ENCODE results near the gene OR10H5.

Gene OR10H5

GRCh38 chr19:15787611-15788155 lies at the start of gene OR10H5:
OR10H5 (plus strand) TSS chr19:15787661; CDS start chr19:15794049, 6,388 bp downstream.
- TF ChIP-seq ESRRG (CRISPR knock-in tag; IDR thresholded peaks at IDR 0.05), result no peak
- no peak for TF ChIP-seq CSDC2 (CRISPR knock-in tag; IDR thresholded peaks at IDR 0.05)
- no peak for TF ChIP-seq CREB5 (CRISPR knock-in tag; IDR thresholded peaks at IDR 0.05; ENCODE audit: low read depth)
- TF ChIP-seq OSR1 (CRISPR knock-in tag; IDR thresholded peaks at IDR 0.05), result no peak
- TF ChIP-seq ZNF565 (CRISPR knock-in tag; conservative IDR thresholded peaks at IDR 0.05; ENCODE audit: low read depth), result no peak
- no peak for TF ChIP-seq TOX (CRISPR knock-in tag; IDR thresholded peaks at IDR 0.05; ENCODE audit: borderline replicate concordance)
- no peak for TF ChIP-seq CSRNP3 (CRISPR knock-in tag; IDR thresholded peaks at IDR 0.05)
- no peak for TF ChIP-seq BACH2 (CRISPR knock-in tag; IDR thresholded peaks at IDR 0.05; ENCODE audit: borderline replicate concordance)
- TF ChIP-seq ZC3H10 (CRISPR knock-in tag; IDR thresholded peaks at IDR 0.05), result no peak
- TF ChIP-seq ZFP3 (CRISPR knock-in tag; IDR thresholded peaks at IDR 0.05), result no peak
- no peak for TF ChIP-seq ZNF70 (CRISPR knock-in tag; IDR thresholded peaks at IDR 0.05)
- no peak for ATAC-seq

- ATAC-seq, result no peak
- TF ChIP-seq PATZ1 (CRISPR knock-in tag; IDR thresholded peaks at IDR 0.05; ENCODE audit: borderline replicate concordance) (no peak), CSRNP3 (CRISPR knock-in tag; IDR thresholded peaks at IDR 0.05) (no peak), ESRRG (CRISPR knock-in tag; IDR thresholded peaks at IDR 0.05) (no peak), POU6F1 (CRISPR knock-in tag; IDR thresholded peaks at IDR 0.05; ENCODE audit: borderline replicate concordance, low read depth) (no peak), PPARA (CRISPR knock-in tag; IDR thresholded peaks at IDR 0.05; ENCODE audit: borderline replicate concordance) (no peak), CREB5 (CRISPR knock-in tag; IDR thresholded peaks at IDR 0.05; ENCODE audit: low read depth) (no peak), ZFP3 (CRISPR knock-in tag; IDR thresholded peaks at IDR 0.05) (no peak), ISL1 (CRISPR knock-in tag; IDR thresholded peaks at IDR 0.05) (no peak), ZFP30 (CRISPR knock-in tag; IDR thresholded peaks at IDR 0.05) (no peak), ZNF8 (CRISPR knock-in tag; IDR thresholded peaks at IDR 0.05) (no peak), BACH2 (CRISPR knock-in tag; IDR thresholded peaks at IDR 0.05; ENCODE audit: borderline replicate concordance) (no peak), OSR1 (CRISPR knock-in tag; IDR thresholded peaks at IDR 0.05) (no peak)
Measured at GRCh38 chr19:15737722-15738121, 49.7 kb upstream of the OR10H5 start, which contains the start of gene OR10H3. OR10H3 (plus strand) TSS chr19:15737985; CDS start chr19:15741393, 3,408 bp downstream.

GRCh38 chr19:15740785-15741184 lies 46.7 kb upstream of the OR10H5 start:
- no peak for ATAC-seq
- TF ChIP-seq ZNF8 (CRISPR knock-in tag; IDR thresholded peaks at IDR 0.05) (no peak), BACH2 (CRISPR knock-in tag; IDR thresholded peaks at IDR 0.05; ENCODE audit: borderline replicate concordance) (no peak), TOX (CRISPR knock-in tag; IDR thresholded peaks at IDR 0.05; ENCODE audit: borderline replicate concordance) (no peak), RARB (CRISPR knock-in tag; IDR thresholded peaks at IDR 0.05) (no peak)

GRCh38 chr19:15748239-15748638 lies 39.2 kb upstream of the OR10H5 start:
- TF ChIP-seq TOX (CRISPR knock-in tag; IDR thresholded peaks at IDR 0.05; ENCODE audit: borderline replicate concordance) (no peak), ZC3H10 (CRISPR knock-in tag; IDR thresholded peaks at IDR 0.05) (no peak), CREB5 (CRISPR knock-in tag; IDR thresholded peaks at IDR 0.05; ENCODE audit: low read depth) (no peak), ZNF8 (CRISPR knock-in tag; IDR thresholded peaks at IDR 0.05) (no peak)
- ATAC-seq, result no peak
